ENCODE data around the gene NSMCE4A. TPM values are rescaled to one million over a fixed set of nuclear protein-coding genes. Genes with fewer than 3 reads are reported as not detected.
"Not testable (repeated sequence)": the region's sequence is repeated elsewhere in the genome, so short reads cannot be mapped to it uniquely, and the experiment has no call there.

The NSMCE4A gene
- total and polyA plus RNA-seq, 11 donors = 19.8 to 33.6 (median 25.8) TPM

DNA sequence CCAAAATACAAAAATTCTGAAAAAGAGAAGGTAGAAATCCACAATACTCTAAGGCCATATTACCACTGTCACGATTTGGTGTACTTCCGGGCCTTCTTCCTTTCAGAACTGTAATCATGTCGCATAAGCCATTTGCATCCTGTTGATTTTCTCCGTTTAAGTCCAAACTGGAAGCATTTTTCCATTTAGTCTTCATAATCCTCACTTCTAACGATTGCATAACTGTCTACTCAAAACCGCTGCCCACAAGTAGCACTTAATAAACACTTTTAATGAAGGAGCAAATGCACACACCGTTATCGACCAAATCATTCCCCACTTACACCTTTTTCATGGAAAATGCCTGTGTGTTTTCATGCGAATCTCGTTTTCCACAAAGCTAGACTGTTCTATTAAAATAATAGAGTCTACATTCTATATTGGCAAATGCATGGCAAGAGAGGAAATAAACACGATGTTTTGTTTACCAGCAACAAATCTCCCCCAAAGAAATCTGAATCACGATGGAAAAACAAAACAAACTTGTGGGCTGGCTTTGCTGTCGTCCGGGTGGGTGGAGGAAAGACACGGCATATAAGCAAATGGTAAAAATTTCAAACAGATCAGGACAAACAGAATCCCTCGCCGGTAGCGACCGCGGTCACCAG lies 48.2 kb downstream of the NSMCE4A start:
- no peaks in the 10 kb centered on the region for H3K9me3 ChIP-seq
- no peaks in the 10 kb centered on the region for H3K27me3 ChIP-seq
- peak overlapping the region; percentile 82 to 100 (median 94) for H3K4me3 ChIP-seq
- ATAC-seq = no peak
- peak overlapping the region; percentile 90 to 100 (median 98) for H3K27ac ChIP-seq
- no peak for DNase-seq
- intact Hi-C loops (cut with DNase I) = loop anchor here in 7 of 10 donors (5.0 to 10.0 kb wide), 5 partner anchors 46 to 186 kb away; no protein-coding TSS in a partner anchor
- H3K36me3 ChIP-seq = peaks cover 0 to 22% (median 8%) of the 10 kb centered on the region in 9 donors
- TF ChIP-seq, protein P1, sequence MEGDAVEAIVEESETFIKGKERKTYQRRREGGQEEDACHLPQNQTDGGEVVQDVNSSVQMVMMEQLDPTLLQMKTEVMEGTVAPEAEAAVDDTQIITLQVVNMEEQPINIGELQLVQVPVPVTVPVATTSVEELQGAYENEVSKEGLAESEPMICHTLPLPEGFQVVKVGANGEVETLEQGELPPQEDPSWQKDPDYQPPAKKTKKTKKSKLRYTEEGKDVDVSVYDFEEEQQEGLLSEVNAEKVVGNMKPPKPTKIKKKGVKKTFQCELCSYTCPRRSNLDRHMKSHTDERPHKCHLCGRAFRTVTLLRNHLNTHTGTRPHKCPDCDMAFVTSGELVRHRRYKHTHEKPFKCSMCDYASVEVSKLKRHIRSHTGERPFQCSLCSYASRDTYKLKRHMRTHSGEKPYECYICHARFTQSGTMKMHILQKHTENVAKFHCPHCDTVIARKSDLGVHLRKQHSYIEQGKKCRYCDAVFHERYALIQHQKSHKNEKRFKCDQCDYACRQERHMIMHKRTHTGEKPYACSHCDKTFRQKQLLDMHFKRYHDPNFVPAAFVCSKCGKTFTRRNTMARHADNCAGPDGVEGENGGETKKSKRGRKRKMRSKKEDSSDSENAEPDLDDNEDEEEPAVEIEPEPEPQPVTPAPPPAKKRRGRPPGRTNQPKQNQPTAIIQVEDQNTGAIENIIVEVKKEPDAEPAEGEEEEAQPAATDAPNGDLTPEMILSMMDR (IDR thresholded peaks at IDR 0.05) = no peak
- no peak for TF ChIP-seq POLR2A (IDR thresholded peaks at IDR 0.05)
- WGBS, 4 donors = 1 to 2% (median 1%) methylated on average over 20 of the region's 20 CpGs
- H3K4me1 ChIP-seq = peaks cover 0 to 44% (median 18%) of the 10 kb centered on the region in 12 donors

- Histone ChIP-seq H3K27me3 (no peaks in the 10 kb centered on the region), H3K9me3 (no peaks in the 10 kb centered on the region), H3K4me1 (peaks cover 0 to 50% (median 20%) of the 10 kb centered on the region in 12 donors), H3K4me3 (peak overlapping the region in 9 of 12 donors; percentile 83 to 100 (median 92)), H3K27ac (peak overlapping the region in 11 of 12 donors; percentile 90 to 100 (median 99)), H3K36me3 (peaks cover 0 to 26% (median 8%) of the 10 kb centered on the region in 9 donors)
- WGBS, 4 donors = 82 to 88% (median 83%) methylated on average over 4 of the region's 4 CpGs
- DNase-seq = no peak
- no peak for ATAC-seq
- TF ChIP-seq, protein P1 (IDR thresholded peaks at IDR 0.05) = no peak
- TF ChIP-seq POLR2A (IDR thresholded peaks at IDR 0.05) = no peak
- intact Hi-C loops (cut with DNase I) = loop anchor here in 7 of 10 donors (5.0 to 10.0 kb wide), 5 partner anchors 46 to 186 kb away; no protein-coding TSS in a partner anchor
Observed at GRCh38 chr10:121926157-121926556, 48.9 kb downstream of the NSMCE4A start.

GRCh38 chr10:121921238-121921931 lies 53.6 kb downstream of the NSMCE4A start:
- Histone ChIP-seq H3K9me3 (no peaks in the 10 kb centered on the region), H3K4me1 (peaks cover 0 to 45% (median 17%) of the 10 kb centered on the region in 12 donors), H3K27me3 (no peaks in the 10 kb centered on the region), H3K36me3 (peaks cover 0 to 48% (median 31%) of the 10 kb centered on the region in 9 donors), H3K4me3 (no peak overlapping the region), H3K27ac (peak overlapping the region in 8 of 12 donors; percentile 15 to 66 (median 52))
- DNase-seq (no peak), ATAC-seq (peak in 2 of 4 donors; percentile 10 to 17)
- intact Hi-C loops (cut with DNase I) = loop anchor here in 1 of 10 donors (10.0 kb wide), 1 partner anchor 133 kb away; no protein-coding TSS in a partner anchor
- 43 to 44% (median 43%) methylated on average over 10 of the region's 10 CpGs for WGBS, 4 donors
- TF ChIP-seq, protein P1 (IDR thresholded peaks at IDR 0.05) = no peak
- no peak for TF ChIP-seq POLR2A (IDR thresholded peaks at IDR 0.05)

- H3K27me3 ChIP-seq = no peaks in the 10 kb centered on the region
- H3K27ac ChIP-seq = no peak overlapping the region
- TF ChIP-seq, protein P1 (IDR thresholded peaks at IDR 0.05) = no peak
- no peak for TF ChIP-seq POLR2A (IDR thresholded peaks at IDR 0.05)
- WGBS, 4 donors = 85 to 91% (median 88%) methylated on average over 10 of the region's 10 CpGs
- DNase-seq (no peak), ATAC-seq (no peak)
- H3K36me3 ChIP-seq = peaks cover 0 to 54% (median 39%) of the 10 kb centered on the region in 9 donors
- peaks cover 0 to 33% (median 11%) of the 10 kb centered on the region in 12 donors for H3K4me1 ChIP-seq
- no peaks in the 10 kb centered on the region for H3K9me3 ChIP-seq
- no peak overlapping the region for H3K4me3 ChIP-seq
- intact Hi-C loops (cut with DNase I) = loop anchor here in 1 of 10 donors (10.0 kb wide), 1 partner anchor 135 kb away; no protein-coding TSS in a partner anchor
Observed at GRCh38 chr10:121919666-121920065, 55.4 kb downstream of the NSMCE4A start.

DNA sequence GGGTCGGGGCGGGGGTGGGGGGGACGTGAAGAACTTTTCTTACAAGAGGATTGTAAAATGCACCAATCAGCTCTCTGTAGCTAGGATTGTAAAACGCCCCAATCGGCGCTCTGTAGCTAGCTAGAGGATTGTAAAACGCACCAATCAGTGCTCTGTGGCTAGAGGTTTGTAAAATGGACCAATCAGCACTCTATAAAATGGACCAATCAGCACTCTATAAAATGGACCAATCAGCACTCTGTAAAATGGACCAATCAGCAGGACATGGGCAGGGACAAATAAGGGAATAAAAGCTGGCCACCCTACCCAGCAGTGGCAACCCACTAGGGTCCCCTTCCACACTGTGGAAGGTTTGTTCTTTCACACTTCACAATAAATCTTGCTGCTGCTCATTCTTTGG lies 56.2 kb downstream of the NSMCE4A start:
- Histone ChIP-seq H3K4me1 (peaks cover 0 to 33% (median 13%) of the 10 kb centered on the region in 12 donors), H3K36me3 (peaks cover 0 to 56% (median 43%) of the 10 kb centered on the region in 9 donors)
- WGBS, 4 donors = 89 to 100% (median 97%) methylated on average over 7 of the region's 7 CpGs
- H3K9me3 ChIP-seq; H3K4me3 ChIP-seq; H3K27me3 ChIP-seq; H3K27ac ChIP-seq; DNase-seq; intact Hi-C loops (cut with DNase I); ATAC-seq: not testable (repeated sequence)

All from heart left ventricle (tissue), 16 donors.